ENCODE measurements around the gene DMXL1.
A peak's percentile ranks its signal among the peaks of the same experiment; 100 is the strongest.
"Not testable (repeated sequence)": the region's sequence is repeated elsewhere in the genome, so short reads cannot be mapped to it uniquely, and the experiment has no call there.

The DMXL1 gene

GRCh38 chr5:119071561-119071995, 691 bp downstream of the DMXL1 start:
- DNase-seq (ENCODE audit: low spot score), result no peak

GRCh38 chr5:119072496-119072895, 1.6 kb downstream of the DMXL1 start:
- DNase-seq (ENCODE audit: low spot score), result no peak

- DNase-seq (ENCODE audit: low spot score), result not testable (repeated sequence)
These were observed 3.0 kb downstream of the DMXL1 start for GRCh38 chr5:119073746-119074337.

GRCh38 chr5:119074419-119074818, 3.5 kb downstream of the DMXL1 start:
- no peak for DNase-seq (ENCODE audit: low spot score)

DNA sequence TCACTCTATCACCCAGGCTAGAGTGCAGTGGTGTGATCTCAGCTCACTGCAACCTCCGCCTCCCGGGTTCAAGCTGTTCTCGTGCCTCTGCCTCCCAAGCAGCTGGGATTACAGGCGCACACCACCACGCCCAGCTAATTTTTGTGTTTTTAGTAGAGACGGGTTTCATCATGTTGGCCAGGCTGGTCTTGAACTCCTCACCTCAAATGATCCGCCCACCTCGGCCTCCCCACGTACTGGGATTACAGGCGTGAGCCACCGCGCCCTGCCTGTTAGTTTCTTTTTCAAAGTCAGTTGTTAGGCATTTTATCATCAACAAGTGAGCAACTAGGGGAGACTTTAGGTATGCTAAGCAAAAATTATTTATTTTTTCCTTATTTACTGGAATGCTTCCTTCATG, 4.4 kb downstream of the DMXL1 start:
- not testable (repeated sequence) for DNase-seq (ENCODE audit: low spot score)

DNA sequence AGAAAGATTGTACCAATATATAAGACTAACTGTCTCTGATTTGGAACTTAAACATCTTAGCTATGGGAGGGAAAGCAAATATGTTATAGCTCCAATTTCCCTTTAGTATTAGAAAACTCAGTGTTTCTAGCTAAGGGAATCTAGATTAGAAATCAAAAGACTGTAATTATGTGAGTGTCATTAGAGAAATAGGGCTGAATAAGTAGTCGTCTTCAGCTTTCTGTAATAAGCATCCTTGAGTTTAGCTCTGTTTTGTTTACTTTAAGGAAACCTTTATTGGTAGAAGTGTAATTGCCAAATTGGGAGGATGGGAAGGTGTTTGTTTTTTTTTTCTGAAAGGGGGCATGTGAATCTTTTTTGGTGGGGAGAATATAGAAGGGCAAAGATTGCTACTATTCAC, 5.2 kb downstream of the DMXL1 start:
- DNase-seq (ENCODE audit: low spot score), result no peak

- DNase-seq (ENCODE audit: low spot score), result no peak
These were observed 6.6 kb downstream of the DMXL1 start for GRCh38 chr5:119077444-119077843.

GRCh38 chr5:119078071-119078846, 7.4 kb downstream of the DMXL1 start:
- no peak for DNase-seq (ENCODE audit: low spot score)

- DNase-seq (ENCODE audit: low spot score), result no peak
These were observed 8.0 kb downstream of the DMXL1 start for GRCh38 chr5:119078861-119079260.

DNA sequence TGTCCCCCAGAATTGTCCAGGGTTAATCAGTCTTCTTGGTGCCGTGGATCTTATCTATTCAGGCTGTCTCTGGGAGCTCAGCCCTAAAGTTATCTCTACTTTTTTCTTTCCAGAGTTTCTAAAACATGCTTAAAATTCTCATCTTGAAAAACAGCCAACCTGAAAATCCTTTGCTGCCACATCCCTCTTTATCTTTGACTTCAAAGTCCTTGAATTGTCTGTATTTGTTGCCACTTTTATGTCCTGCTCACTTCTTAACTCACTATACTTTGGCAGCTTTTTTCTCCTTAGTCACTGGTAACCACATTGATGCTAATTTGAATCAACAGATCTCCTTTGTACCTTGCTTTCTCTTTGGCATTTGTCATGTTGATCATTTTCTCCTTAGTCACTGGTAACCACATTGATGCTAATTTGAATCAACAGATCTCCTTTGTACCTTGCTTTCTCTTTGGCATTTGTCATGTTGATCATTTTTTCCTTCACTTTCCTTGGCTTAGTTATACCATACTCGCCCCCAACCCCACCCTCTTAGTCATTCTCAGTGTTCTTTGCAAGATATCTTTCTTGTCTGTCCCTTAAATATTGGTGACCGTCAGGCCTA, 8.5 kb downstream of the DMXL1 start:
- peak; percentile 10 for DNase-seq (ENCODE audit: low spot score)

DNA sequence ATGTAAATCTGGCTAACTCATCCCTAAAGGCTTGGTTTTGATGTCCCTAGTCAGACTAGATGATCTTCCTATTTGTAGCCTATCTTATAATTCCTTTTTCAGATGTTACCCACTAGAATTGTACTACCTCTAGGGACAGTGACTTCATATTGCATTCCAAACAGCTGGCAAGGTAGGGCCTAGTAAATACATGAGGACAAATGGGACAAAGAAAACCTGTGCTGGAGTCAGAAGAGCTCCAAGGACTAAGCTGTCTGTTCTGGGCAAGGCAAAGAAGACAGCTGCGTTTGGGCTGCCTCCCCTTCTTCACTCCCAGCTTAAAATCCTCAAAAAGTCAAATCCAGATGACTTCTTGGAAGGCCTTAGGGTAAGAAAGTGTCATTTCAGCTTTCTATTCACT, 10.0 kb downstream of the DMXL1 start:
- DNase-seq (ENCODE audit: low spot score), result no peak

DNA sequence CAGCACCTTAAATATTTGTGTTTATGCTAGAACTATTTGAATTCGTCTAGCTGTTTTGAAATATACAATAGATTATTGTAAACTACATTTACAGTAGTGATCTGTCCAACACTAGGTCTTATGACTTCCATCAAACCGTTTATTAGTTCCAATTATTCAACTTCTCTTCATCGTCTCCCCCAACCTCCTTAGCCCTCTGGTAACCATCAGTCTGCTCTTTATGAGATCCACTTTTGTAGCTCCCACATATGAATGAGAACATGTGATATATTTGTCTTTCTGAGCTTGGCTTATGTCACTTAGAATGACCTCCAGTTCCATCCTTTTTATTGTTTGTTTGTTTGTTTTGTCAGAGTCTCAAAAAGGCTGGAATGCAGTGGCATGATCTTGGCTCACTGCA, 11.8 kb downstream of the DMXL1 start:
- DNase-seq (ENCODE audit: low spot score), result no peak

- DNase-seq (ENCODE audit: low spot score), result no peak
These were observed 12.8 kb downstream of the DMXL1 start for GRCh38 chr5:119083679-119084078.

- DNase-seq (ENCODE audit: low spot score), result no peak
These were observed 17.6 kb downstream of the DMXL1 start for GRCh38 chr5:119088438-119088837.

DNA sequence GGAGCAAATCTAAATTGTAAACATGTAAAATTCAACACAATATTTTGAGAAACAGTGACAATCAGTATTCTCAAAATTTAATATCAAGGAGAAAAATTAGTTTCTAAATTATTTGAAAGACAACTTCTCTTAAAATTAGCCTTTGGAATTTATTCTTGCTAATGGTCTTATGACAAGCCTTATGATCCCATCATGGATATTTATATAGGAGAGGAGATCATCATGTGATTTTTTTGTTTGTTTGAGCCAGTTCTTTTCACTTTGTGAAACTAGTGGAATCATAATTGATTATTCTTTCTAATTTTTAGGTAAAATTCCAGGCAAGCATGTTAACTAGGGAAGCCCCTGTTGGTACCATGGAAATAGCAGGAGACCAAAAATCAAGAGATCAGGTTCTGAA, 24.7 kb downstream of the DMXL1 start:
- no peak for DNase-seq (ENCODE audit: low spot score)

DNA sequence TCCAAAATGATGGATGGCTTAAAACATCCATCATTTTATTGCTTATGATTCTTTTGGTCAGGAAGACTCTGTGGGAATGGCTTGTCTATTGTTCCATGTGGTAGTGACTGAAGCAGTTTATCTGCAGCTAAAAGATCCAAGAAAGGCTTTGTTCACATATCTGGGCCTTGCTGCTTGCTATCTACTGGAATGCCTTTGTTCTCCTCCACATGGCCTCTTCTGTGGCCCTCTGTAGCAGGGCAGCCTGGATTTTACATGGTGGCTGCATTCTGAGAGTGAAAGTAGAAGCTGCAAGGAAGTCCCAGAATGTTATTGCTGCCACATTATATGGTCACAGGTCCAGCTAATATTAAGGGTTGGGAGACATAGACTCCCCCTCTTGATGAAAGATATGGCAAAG, 35.1 kb downstream of the DMXL1 start:
- DNase-seq (ENCODE audit: low spot score), result no peak

DNA sequence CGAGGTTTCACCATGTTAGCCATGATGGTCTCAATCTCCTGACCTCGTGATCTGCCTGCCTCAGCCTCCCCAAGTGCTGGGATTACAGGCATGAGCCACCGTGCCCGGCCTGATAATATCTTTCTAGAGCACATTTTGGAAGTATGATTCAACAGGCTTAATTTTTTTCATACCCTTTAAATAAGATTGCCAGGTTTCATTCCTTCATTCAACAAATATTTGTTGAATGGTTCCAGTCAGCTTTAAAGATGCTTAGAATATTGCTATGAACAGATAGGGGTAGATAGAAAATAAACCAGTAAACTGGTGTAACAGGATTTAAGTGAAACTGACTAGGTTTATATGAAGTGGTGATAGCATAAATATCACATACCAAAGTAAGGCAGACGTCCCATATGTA, 41.3 kb downstream of the DMXL1 start:
- DNase-seq (ENCODE audit: low spot score), result no peak

DNA sequence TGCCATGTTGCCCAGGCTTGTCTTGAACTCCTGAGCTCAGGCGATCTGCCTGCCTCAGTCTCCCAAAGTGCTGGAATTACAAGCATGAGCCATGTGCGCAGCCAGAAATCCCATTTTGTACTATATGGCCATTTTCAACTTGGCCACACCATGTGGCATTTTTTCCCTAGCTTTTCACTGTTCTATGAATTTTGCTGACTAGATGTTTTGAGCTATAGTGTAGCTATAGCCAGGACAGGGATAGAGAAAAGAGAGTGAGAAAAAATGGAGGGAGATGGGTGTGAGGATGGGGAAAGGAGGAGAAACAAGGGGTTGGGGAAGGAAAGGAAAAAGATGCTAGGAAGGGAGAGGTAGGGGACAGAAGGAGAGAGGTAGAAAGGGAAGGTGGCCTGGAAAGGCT, 46.4 kb downstream of the DMXL1 start:
- no peak for DNase-seq (ENCODE audit: low spot score)

- no peak for DNase-seq (ENCODE audit: low spot score)
These were observed 47.1 kb downstream of the DMXL1 start for GRCh38 chr5:119118000-119118399.

- no peak for DNase-seq (ENCODE audit: low spot score)
These were observed 50.0 kb downstream of the DMXL1 start for GRCh38 chr5:119120893-119121292.

- not testable (repeated sequence) for DNase-seq (ENCODE audit: low spot score)
These were observed 51.6 kb downstream of the DMXL1 start for GRCh38 chr5:119122474-119122873.

DNA sequence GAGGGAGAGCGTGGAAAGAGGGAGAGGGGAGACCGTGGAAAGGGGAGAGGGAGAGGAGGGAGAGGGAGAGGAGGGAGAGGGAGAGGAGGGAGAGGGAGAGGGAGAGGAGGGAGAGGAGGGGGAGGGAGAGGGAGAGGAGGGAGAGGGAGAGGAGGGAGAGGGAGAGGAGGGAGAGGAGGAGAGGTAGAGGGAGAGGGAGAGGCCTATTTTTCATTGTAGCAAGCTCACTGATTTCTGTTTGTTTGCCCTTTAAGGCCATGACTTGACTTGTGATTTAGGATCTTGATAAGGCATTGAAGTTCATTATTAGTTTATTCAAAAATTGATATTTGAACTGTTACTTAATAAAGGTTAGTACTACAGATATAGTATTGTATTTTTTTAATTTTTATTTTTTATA, 52.4 kb downstream of the DMXL1 start:
- DNase-seq (ENCODE audit: low spot score), result no peak

- no peak for DNase-seq (ENCODE audit: low spot score)
These were observed 58.9 kb downstream of the DMXL1 start for GRCh38 chr5:119129770-119130169.
